Measurements from ENCODE around the gene CEACAM18.

DNA sequence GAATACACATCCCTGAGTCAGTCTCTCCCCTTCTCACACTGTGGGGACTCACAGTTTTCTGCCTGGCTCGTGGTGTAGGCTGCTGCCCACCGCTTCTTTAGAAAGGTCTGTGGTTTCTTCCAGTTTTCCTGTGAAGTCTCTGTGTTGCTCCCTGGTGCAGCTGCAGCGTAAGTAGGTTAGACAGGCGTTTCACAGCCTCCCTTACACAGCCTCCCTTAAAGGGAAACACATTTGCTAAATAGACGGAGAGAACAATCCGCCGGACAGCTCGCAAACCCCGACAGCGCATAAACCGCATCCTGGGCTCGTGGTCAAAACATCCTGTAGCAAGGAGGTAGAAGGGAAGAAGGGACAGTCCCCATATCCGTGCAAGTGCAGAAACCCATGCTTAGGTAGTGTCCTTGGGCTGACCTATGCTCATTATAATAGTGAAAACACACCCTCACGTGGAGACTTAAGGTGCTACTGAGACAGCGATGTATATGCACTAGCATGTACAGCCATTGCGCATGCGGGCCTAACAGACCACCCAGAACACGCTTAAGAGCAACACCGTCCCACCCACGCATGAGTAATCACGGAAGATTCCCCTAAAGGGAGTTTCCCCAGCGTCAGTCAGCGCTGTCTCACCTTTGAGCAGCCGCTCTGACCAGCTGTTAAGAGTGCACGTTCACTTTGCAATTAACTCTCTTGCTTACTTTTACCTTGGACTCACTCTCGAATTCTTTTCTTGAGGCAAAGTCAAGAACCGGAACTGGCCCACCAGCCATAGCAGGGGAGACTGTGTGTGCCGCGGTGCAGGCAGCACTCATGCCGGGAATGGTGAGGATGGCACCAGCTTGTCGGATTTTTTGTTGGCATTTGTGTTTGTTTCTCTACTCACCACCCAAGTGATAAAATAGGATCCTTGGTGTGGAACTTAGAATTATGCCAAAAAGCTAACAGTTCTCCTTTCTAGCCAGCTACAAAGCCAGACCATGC, 36.6 kb upstream of the CEACAM18 start:
- TF ChIP-seq, protein P1, sequence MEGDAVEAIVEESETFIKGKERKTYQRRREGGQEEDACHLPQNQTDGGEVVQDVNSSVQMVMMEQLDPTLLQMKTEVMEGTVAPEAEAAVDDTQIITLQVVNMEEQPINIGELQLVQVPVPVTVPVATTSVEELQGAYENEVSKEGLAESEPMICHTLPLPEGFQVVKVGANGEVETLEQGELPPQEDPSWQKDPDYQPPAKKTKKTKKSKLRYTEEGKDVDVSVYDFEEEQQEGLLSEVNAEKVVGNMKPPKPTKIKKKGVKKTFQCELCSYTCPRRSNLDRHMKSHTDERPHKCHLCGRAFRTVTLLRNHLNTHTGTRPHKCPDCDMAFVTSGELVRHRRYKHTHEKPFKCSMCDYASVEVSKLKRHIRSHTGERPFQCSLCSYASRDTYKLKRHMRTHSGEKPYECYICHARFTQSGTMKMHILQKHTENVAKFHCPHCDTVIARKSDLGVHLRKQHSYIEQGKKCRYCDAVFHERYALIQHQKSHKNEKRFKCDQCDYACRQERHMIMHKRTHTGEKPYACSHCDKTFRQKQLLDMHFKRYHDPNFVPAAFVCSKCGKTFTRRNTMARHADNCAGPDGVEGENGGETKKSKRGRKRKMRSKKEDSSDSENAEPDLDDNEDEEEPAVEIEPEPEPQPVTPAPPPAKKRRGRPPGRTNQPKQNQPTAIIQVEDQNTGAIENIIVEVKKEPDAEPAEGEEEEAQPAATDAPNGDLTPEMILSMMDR (IDR thresholded peaks at IDR 0.05), result no peak
- no peak for TF ChIP-seq POLR2A (IDR thresholded peaks at IDR 0.05)

All from Peyer's patch (tissue), 4 donors.